ENCODE measurements around the gene AXDND1.
"Not testable (repeated sequence)": the region's sequence is repeated elsewhere in the genome, so short reads cannot be mapped to it uniquely, and the experiment has no call there.

Gene AXDND1, protein sequence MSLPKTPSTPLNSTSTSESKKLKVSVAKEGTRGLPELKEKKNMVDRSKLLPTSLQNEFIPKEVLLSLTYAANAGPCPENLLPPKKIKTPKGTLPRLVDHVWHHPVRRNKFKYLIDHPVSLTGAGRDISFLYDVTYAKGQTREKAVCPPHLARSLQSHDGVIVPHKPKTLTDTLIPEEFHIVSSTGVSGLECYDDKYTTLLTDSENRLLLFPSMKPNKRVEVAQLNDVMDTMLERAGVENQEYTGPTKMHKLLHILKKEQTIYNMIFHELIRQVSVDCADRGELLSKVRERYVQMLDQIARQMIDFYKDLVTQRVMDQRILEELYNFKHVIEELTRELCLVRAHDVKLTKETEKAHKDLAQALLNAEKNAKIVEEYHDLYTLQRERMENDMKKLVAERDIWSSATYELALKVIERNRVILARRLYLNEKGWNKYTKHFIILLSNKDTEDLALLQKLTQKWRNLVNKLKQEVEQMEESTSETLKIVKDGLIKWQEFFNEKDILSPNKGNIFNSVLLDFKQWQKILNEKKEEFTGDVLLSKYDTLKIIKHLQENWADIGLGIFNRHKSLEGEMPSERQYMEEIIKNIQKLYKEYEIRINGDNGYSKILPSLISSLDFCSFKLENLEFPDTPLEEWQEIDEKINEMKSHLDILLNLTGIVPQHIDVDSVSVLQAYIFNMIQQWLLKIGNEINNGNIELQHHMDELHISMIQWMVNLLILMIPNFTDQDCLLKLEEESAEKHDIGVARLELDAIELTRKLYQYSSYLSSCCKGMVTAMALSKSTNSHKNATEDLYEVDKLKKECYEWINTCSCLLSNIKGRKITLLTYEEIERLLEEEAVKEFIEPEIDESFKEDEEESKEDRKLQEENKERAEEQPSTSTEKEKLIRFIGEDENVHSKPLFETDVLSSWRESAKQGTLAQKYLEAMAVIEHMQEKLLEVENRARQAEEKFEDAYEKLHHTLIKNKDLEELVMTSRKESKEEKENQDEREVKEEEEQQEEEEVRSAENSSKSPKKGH

GRCh38 chr1:179365342-179366092 lies at the start of gene AXDND1:
AXDND1 (plus strand) TSS chr1:179365971; CDS start chr1:179366510, 539 bp downstream.
- peak; percentile 67 to 86 (median 76) for DNase-seq

DNA sequence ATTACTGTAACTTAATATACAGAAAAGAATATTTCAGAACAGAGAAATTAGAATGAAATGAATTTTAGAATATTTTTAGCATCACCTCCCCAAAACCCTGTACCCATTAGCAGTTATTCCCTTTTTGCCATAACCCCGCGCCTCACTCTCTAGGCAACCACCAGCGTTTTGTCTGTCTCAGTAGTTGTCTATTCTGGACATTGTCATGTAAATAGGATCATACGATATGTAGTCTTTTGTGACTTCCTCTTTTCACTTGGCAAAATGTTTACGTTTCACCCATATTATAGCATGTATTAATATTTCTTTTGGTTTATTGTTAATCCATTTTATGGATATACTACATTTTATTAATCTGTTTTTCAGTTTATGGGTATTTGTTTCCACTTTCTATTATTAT lies 47.3 kb upstream of the AXDND1 start:
- DNase-seq: no peak

DNA sequence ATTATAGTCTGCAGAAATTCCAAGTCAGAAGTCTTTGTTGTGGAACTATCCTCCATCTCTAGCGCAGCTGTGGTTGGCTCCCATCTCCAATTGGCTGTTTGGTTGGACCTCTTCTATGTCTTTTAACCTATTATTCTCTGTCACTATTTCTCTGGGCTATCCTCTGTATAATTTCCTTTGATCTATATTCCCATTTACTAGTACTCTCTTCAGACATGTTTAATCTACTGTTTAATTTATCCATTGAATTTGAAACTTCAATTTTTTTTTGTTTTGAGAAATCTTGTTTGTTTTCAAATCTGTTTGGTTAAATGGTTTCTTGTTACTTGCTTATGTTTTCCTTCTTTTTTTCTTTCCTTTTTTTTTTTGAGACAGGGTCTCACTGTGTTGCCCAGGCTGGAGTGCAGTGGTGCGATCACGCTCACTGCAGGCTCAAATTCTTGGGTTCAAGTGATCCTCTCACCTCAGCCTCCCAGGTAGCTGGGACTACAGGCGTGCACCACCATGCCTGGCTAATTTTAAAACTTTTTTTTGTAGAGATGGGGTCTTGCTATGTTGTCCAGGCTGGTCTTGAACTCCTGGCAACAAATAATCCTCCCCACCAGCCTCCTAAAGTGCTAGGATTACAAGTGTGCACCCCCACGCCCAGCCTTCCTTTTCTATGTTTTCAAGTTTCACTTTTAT lies 44.1 kb upstream of the AXDND1 start:
- DNase-seq: no peak

DNA sequence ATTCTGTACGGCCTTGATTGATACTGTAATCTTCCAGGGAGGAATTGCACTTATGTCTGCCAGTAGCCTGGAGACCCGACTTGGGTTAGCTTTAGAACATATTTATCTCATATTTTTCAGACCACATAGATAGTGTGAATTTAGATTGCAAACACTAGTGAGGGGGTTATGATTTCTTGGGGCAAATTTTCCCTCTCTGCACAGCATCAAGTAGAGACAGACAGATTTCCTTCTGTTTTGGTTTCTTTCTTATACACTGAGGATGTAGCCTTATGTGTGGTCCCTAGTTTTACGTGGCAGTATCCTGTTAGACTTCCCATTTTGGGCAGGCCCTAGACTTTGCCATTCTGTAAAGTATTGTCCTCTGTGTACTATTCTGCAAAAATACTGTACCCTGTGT lies 43.2 kb upstream of the AXDND1 start:
- DNase-seq: no peak

DNA sequence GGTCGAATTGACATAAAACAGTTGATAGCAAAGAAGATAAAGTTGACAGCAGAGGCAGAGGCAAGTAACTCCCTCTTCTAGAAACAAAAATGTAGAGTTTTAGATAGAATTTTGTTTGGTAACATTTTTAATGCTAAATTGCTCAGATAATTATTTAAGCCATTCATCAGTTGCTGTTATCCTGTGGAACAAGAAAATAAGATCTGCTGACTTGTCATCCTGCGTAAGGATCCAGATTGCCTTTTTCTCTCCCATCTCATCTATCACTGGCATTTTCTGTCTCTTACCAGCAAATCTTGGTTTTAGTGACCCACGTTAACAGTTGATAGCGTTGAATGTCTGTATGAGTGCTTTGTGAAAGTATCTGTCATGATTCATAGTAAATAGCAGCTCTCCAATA lies 42.3 kb upstream of the AXDND1 start:
- no peak for DNase-seq

- DNase-seq: no peak
These were observed 39.9 kb upstream of the AXDND1 start for GRCh38 chr1:179325836-179326235.

DNA sequence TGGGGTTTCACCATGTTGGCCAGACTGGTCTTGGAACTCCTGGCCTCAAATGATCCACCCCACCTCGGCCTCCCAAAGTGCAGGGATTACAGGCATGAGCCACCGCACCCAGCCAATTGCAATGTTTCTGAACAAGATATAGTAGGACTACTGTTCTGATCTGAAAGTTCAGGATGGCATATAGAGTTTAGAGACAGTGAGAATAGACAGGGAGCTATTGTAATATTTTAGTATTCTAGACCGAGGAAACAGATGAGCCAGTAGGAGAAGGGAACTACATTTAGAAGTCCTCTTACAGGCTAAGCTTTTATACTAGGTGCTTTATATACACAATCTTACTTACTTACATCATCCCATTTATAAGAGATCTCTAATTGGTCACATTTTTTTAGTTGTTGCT lies 39.0 kb upstream of the AXDND1 start:
- no peak for DNase-seq

GRCh38 chr1:179327196-179327595 lies 38.6 kb upstream of the AXDND1 start:
- no peak for DNase-seq

DNA sequence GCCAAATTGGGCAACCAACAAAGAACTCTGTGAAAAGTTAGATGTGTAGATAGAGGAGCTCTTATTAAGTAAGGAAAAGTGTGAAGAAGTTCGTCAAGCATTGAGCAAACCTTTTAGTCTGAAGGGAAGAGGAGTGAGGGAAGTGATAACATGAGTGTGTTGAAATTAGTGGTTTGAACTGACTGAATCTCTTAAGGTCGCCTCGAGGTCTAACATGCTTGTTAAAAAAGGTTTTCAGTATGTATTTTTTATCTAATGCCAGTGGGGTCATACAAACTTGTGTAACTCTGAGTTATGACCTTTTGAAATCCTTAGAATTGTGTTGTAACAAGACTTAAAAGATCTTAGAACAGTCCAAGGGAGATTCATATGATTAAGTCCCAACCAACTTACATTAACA lies 38.1 kb upstream of the AXDND1 start:
- no peak for DNase-seq

DNA sequence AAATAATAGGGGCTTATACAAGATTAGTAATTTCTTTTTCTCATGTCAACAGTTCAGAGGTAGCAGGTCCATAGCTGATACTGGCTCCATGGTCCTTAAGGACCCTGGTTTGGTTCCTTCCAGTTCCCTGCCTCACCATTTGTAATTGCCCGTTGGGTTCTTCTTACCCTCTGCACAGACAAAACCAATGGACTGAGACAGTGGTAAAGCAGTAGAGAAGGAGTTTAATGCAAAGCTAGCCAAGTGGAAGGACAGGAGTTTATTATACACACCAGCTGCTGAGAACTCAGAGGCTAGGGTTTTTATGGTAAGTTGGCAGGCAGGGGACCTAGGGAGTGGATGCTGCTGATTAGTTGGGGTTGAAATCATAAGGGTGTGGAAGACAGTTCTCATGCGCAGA lies 35.9 kb upstream of the AXDND1 start:
- no peak for DNase-seq

GRCh38 chr1:179334440-179334839 lies 31.3 kb upstream of the AXDND1 start:
- DNase-seq: no peak

DNA sequence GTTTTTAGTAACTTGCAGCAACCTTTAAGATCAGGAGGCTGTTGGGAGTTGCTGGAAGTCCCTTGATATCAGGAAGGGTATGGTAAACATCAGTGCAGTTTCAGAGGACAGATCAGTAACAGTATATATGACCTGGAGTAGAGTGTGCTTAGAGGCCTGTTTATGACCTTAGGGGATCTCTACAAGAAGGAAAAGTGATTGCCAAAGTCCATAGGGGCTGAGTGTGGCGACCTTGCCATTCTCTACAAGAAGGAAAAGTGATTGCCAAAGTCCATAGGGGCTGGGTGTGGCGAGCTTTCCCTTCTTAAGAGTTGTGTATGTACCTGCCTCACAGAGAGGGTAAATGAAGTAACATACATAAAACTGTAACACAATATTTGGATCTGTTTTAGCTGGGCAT lies 28.5 kb upstream of the AXDND1 start:
- DNase-seq: no peak

GRCh38 chr1:179337942-179338560 lies 27.7 kb upstream of the AXDND1 start:
- no peak for DNase-seq

DNA sequence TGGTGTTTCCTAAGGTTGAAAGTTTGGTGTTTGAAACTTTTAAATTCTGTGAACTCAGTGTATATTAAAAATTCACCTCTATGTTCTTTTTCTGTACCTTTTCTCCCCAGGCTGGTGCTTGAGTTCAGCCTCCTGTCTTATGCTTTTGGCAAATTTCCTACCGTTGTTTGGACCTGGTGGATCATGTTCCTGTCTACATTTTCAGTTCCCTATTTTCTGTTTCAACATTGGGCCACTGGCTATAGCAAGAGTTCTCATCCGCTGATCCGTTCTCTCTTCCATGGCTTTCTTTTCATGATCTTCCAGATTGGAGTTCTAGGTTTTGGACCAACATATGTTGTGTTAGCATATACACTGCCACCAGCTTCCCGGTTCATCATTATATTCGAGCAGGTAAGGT lies 24.9 kb upstream of the AXDND1 start:
- no peak for DNase-seq

DNA sequence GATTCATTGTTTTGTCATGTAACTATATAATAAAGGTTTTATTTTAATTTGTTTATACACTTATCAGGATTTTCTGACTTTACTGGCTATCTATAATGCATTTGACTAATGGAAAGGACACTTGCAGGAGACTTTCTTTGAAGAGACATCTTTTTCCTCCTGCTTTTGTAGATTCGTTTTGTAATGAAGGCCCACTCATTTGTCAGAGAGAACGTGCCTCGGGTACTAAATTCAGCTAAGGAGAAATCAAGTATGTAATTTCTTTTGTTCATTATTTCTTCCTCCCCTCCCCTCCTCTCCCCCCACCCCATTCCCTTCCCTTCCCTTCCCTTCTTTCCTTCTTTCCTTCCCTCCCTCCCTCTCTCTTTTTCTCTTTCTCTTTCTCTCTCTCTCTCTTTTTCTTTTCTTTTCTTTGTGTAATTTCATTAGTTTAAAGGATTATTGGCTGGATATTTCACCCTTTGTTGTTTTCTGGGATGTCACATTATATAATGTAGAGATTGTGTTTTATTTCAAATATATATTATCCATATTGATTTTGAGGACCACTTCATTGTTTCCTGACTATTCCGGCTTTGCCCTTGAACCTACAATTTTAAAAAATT lies 23.7 kb upstream of the AXDND1 start:
- DNase-seq: no peak

- no peak for DNase-seq
These were observed 22.9 kb upstream of the AXDND1 start for GRCh38 chr1:179342740-179343404.

GRCh38 chr1:179351281-179351680 lies 14.5 kb upstream of the AXDND1 start:
- DNase-seq: no peak

DNA sequence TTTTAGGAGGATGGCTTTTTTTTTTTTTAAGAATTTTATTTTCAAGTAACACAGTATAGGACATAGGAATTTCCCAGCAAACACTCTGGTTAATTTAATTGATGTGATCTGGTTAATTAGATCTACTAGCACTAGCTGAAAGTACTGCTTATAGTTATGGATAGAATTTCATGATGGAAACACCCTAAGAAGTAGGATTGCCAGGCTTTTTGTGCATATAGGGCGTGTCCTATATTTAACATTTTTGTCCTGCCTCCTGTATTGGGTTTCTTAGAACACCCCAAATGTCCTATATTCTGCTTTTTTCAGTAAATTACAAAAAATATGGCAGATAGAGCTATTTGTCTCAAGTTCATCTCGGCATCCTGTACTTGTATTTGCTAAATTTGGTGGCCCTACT lies 13.5 kb upstream of the AXDND1 start:
- no peak for DNase-seq

DNA sequence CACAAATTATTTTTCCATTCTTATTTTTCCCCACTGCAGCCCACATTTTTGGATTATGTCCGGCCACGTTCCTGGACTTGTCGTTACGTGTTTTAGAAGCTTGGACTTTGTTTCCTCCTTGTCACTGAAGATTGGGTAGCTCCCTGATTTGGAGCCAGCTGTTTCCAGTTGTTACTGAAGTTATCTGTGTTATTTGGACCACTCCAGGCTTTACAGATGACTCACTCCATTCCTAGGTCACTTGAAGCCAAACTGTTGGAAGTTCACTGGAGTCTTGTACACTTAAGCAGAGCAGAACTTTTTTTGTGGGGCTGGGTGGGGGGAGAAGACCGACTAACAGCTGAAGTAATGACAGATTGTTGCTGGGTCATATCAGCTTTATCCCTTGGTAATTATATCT lies 12.2 kb upstream of the AXDND1 start:
- no peak for DNase-seq

GRCh38 chr1:179361631-179362030 lies 4.1 kb upstream of the AXDND1 start:
- not testable (repeated sequence) for DNase-seq
